HG02763 (cell line): ENCODE results near the gene C11orf65.
"Not testable (repeated sequence)": the region's sequence is repeated elsewhere in the genome, so short reads cannot be mapped to it uniquely, and the experiment has no call there.

ENCODE experiments used
- ATAC-seq: cut with Tn5 transposase; IDR thresholded peaks from one replicate; pipeline ENCODE4 v1.9.1; 2021; ENCODE audit warnings: mild to moderate bottlenecking, moderate library complexity; ENCODE audit not compliant: unreplicated experiment

Gene C11orf65

GRCh38 chr11:108373505-108373904, 93.8 kb downstream of the C11orf65 start:
- ATAC-seq = not testable (repeated sequence)

DNA sequence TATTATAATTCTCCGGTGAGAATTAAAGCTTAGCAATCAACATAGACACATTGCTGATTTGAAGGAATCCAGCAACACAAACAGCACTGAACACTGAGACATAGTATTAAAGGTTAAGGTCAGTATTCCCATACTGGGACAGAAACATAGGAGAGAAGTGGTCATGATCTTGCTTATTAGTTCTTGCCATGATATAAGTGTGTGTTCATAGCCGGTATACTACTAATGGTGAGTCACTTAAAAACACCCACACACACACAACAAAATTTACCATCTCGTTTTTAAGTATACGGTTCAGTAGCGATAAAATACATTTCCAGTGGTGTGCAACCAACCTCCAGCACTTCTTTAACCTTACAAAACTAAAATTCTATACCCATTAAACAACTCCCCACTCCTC, 96.3 kb downstream of the C11orf65 start:
- no peak for ATAC-seq

GRCh38 chr11:108370315-108370714, 97.0 kb downstream of the C11orf65 start:
- ATAC-seq = no peak

- no peak for ATAC-seq
These were observed 98.3 kb downstream of the C11orf65 start for GRCh38 chr11:108369064-108369463.

DNA sequence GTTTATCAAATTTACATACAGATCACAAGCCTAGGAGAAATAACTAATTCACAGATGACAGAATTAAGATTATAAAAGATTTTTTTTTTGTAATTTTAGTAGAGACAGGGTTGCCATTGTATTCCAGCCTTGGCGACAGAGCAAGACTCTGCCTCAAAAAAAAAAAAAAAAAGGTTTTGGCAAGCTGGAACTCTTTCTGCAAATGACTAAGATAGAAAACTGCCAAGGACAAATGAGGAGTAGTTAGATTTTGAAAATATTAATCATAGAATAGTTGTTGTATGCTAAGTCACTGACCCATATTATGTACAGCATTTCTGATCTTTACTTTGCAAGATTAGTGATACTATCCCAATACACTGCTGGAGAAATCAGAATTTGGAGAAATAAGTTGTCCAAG, 99.2 kb downstream of the C11orf65 start:
- ATAC-seq = no peak

- ATAC-seq = no peak
These were observed 103.2 kb downstream of the C11orf65 start for GRCh38 chr11:108364159-108364558.

GRCh38 chr11:108351468-108351867, 115.9 kb downstream of the C11orf65 start:
- ATAC-seq = no peak

- ATAC-seq = no peak
These were observed 120.9 kb downstream of the C11orf65 start for GRCh38 chr11:108346451-108346850.

DNA sequence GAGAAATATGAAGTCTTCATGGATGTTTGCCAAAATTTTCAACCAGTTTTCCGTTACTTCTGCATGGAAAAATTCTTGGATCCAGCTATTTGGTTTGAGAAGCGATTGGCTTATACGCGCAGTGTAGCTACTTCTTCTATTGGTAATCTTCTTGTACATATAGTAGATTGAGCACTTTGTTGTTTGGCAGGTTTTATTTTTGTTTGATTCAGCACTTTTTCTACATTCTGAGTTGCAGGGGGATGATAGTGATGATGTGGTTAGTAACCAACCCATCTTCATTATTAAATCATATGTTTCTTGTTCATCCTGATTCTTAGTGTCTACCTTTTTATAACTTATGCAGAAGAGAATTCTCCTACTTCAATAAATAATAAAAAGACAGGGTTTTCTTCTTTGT, 121.6 kb downstream of the C11orf65 start:
- no peak for ATAC-seq

- ATAC-seq = no peak
These were observed 123.6 kb downstream of the C11orf65 start for GRCh38 chr11:108343714-108344113.

DNA sequence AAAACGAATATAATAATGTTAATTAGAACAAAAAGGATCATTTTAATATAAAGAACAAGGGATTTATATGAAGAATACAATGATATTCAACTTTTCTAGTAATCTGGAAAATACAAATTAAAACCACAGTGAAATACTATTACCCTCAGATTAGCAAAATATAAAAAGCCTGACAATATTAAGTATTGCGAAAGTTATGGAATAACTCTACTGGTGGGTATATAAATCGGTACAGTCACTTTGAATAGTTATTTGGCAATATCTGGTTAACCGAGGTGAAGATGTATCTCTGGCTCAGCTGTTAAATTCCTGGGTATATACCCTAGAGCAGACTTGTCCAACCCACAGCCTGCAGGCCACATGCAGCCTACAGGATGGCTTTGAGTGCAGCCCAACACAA, 125.7 kb downstream of the C11orf65 start:
- ATAC-seq = no peak

DNA sequence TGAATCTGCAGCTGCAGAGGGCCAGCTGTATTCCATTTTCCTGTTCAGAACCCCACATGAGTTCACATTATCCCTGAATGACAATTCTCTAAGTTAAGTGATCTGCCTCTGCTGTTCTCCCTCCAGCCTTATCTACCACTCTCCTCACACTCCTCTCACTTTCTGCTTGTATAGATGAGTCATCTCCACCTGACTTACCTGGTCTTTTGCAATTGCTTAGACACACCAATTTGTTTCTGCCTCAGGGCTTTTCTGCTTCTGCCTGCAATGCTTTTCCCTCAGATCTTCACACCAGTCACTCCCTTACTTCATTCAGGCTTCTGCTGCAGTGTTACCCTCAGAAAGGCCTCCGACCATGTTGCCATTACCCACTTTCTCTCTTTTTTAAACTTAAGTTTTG, 126.4 kb downstream of the C11orf65 start:
- no peak for ATAC-seq

DNA sequence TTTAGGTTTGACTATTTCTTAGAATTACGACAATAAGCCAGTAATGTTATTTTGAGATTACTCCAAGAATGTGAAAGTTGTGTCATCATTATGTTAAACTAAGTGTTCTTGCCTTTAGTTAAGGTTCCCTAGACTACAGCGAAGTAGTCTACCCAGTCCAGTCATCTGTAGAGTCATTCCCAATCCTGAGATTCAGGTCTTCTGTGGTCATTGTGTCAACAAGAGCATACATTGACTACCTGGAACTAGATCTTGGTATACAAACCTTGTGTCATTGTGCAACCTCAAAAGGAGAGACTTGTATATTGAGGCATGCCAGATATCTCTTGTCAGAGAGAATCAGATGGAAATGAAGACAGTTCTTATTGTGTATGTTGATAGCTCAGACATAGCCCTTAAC, 128.6 kb downstream of the C11orf65 start:
- no peak for ATAC-seq

DNA sequence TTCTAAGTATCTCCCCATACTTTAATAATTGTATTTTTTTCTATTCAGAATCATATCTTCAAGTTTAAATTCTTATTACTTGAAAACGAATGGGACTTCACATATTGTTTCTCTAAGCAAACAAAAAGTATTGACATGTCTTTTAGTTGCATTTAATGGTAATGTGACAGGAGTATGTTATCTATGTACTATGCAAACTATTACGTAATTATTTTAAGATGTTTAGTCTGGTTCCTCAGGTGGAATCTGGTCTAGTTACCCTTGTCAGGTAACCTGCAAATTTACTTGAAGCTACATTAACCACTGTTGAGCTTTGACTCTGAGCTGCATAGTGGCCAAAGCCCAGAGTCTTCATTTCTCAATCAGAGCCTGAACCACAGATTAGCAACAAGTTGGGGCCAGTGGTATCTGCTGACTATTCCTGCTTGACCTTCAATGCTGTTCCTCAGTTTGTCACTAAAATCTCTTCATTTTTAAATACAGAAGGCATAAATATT, 133.9 kb downstream of the C11orf65 start:
- ATAC-seq = no peak
